Neural crest cell (in vitro differentiated cells): ENCODE results near the gene UPB1. TPM values are rescaled to one million over a fixed set of nuclear protein-coding genes. Genes with fewer than 3 reads are reported as not detected.

Experiments used
- DNase-seq: peaks from one replicate; pipeline ENCODE4 v3.0.0; 2021; ENCODE audit warnings: low read depth, mixed read lengths, low spot score
- H3K27ac Mint-ChIP-seq: one replicate; pipeline ENCODE4 v1.8.0; 2021; ENCODE audit warnings: mild to moderate bottlenecking, mixed read lengths; ENCODE audit not compliant: unreplicated experiment
- H3K27me3 Mint-ChIP-seq: 2 replicates; pipeline ENCODE4 v1.8.0; 2021; ENCODE audit warnings: low read depth, mild to moderate bottlenecking, mixed read lengths
- H3K36me3 Mint-ChIP-seq: 2 replicates; pipeline ENCODE4 v1.8.0; 2021; ENCODE audit warnings: low read depth, mild to moderate bottlenecking, mixed read lengths
- H3K4me1 Mint-ChIP-seq: 2 replicates; pipeline ENCODE4 v1.8.0; 2021; ENCODE audit warnings: mixed read lengths
- H3K4me3 Mint-ChIP-seq: one replicate; pipeline ENCODE4 v1.8.0; 2021; ENCODE audit warnings: mild to moderate bottlenecking, mixed read lengths
- H3K9me3 Mint-ChIP-seq: 2 replicates; pipeline ENCODE4 v1.8.0; 2021; ENCODE audit warnings: mixed read lengths
- CTCF ChIP-seq: fragments of 200-600 bp; sonication (generic); conservative IDR thresholded peaks from 2 replicates; pipeline ENCODE4 v1.5.0; 2021; ENCODE audit warnings: antibody characterized with exemption, mild to moderate bottlenecking
- total RNA-seq: library from RNA; stranded (reverse); gene quantifications from 2 replicates; pipeline ENCODE4 v1.2.1, GENCODE V29; 2021

Gene UPB1
- total RNA-seq, 1 donor from 2014 or later = not detected

DNA sequence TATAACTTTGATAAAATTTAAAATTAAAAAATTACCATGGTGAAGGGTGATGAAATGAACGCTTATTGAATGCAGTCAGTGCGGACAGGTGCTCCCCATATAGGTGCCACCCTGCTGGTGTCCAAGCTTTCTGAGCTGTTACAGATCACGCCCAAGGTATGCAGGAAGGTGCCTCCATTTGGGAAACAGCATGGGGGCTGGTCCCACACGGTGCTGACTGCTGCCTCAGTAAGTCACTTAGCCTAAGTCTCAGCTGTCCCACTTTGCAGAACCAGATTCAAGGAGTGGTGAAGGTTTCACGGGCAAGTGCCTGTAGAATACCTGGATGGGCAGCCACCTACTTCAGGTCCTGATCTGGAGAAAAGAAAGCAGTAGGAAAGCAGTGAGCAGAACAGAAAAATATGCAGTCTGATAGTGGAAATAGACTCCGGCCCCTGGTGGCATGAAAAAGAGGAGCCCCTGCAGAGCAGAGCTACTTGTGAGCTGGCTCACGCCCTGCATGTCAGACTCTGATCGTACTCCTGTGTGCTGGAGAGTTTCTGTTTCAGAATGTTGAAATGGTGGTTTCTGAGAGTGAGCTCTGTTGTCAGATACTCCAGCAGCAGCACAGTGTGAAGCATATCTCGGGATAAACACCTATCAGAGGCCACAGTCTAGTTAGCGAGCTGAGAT, 34.6 kb upstream of the UPB1 start:
- Mint-ChIP-seq H3K27me3 (no peaks in the 10 kb centered on the region), H3K9me3 (no peaks in the 10 kb centered on the region), H3K36me3 (no peaks in the 10 kb centered on the region), H3K4me1 (peaks cover 9% of the 10 kb centered on the region), H3K4me3 (no peak overlapping the region), H3K27ac (no peak overlapping the region)
- no peak for DNase-seq
- TF ChIP-seq CTCF = no peak

- Mint-ChIP-seq H3K9me3 (no peaks in the 10 kb centered on the region), H3K27me3 (no peaks in the 10 kb centered on the region), H3K4me1 (peaks cover 19% of the 10 kb centered on the region), H3K4me3 (no peak overlapping the region), H3K36me3 (no peaks in the 10 kb centered on the region), H3K27ac (no peak overlapping the region)
- TF ChIP-seq CTCF = no peak
- DNase-seq = no peak
These were observed 31.9 kb upstream of the UPB1 start for GRCh38 chr22:24463071-24463760.

GRCh38 chr22:24465566-24465965, 29.6 kb upstream of the UPB1 start:
- H3K4me1 Mint-ChIP-seq = peaks cover 19% of the 10 kb centered on the region
- no peaks in the 10 kb centered on the region for H3K27me3 Mint-ChIP-seq
- H3K27ac Mint-ChIP-seq = no peak overlapping the region

DNA sequence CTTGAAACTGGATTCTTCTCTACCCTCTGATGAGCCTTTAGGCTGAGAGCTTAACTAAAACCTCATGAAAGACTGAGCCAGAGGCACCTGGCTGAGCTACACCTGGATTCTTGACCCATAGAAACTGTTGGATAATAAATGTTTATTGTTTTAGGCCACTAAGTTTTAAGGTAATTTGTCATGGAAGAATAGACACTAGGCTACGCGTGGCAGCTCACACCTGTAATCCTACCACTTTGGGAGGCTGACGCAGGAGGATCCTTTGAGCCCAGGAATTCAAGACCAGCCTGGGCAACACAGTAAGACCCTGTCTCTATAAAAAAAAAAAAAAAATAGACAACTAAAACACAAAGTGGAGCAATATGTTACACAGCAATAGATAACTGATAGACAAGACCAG, 29.2 kb upstream of the UPB1 start:
- TF ChIP-seq CTCF = no peak
- H3K9me3 Mint-ChIP-seq = no peaks in the 10 kb centered on the region
- H3K27ac Mint-ChIP-seq = no peak overlapping the region
- H3K27me3 Mint-ChIP-seq = no peaks in the 10 kb centered on the region
- H3K36me3 Mint-ChIP-seq = no peaks in the 10 kb centered on the region
- peaks cover 16% of the 10 kb centered on the region for H3K4me1 Mint-ChIP-seq
- no peak overlapping the region for H3K4me3 Mint-ChIP-seq
- no peak for DNase-seq

More at GRCh38 chr22:24465566-24465965, 29.6 kb upstream of the UPB1 start:
- TF ChIP-seq CTCF = no peak
- Mint-ChIP-seq H3K4me3 (no peak overlapping the region), H3K9me3 (no peaks in the 10 kb centered on the region), H3K36me3 (no peaks in the 10 kb centered on the region)
- DNase-seq = no peak

DNA sequence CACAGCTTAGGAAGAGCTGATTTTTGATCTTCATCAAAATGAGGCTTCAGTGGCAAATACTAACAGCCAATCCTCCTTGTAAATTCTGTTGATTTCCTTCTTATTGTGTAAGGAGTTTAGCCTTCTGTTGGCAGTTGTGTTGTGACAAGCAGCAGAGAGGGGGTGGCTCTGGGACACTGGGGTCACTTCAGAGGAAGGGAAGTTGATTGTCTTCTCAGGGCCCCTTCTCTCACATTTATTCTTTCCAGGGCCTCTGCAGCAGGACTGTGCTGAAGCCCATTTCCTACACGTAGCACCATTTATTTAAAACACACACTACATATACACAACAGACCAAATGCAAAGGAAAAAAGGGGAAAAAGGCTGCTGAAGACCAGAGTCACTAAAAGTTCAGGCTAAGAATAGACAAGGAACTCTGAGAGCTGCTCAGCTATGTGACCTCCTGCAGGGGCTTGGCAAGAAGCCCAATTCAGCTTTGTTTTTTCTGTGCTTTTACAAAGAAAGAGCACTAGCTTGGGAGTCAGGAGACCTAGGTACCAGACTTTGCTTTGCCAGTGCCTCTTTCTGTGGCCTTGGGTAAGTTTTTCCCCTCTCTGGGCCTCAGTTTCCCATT, 28.3 kb upstream of the UPB1 start:
- no peaks in the 10 kb centered on the region for H3K9me3 Mint-ChIP-seq
- TF ChIP-seq CTCF = no peak
- no peak overlapping the region for H3K4me3 Mint-ChIP-seq
- no peaks in the 10 kb centered on the region for H3K27me3 Mint-ChIP-seq
- no peak for DNase-seq
- H3K27ac Mint-ChIP-seq = no peak overlapping the region
- peaks cover 16% of the 10 kb centered on the region for H3K4me1 Mint-ChIP-seq
- no peaks in the 10 kb centered on the region for H3K36me3 Mint-ChIP-seq
